ENCODE data around the gene ADD1. TPM values are rescaled to one million over a fixed set of nuclear protein-coding genes. Genes with fewer than 3 reads are reported as not detected.

ADD1 gene
- total RNA-seq, 1 experiment from 2014 or later = 163 TPM

- Histone ChIP-seq H3K27ac (ENCODE audit: insufficient read length, low read depth, low read length) (no peak overlapping the region), H2BK12ac (ENCODE audit: insufficient read length, low read depth, low read length) (no peak overlapping the region), H4K8ac (replicated peaks; ENCODE audit: insufficient read length, low read depth, low read length) (no peak overlapping the region), H4K91ac (ENCODE audit: insufficient read length, low read depth, low read length) (no peak overlapping the region), H3K14ac (ENCODE audit: insufficient read depth, low read length) (no peak overlapping the region), H3K4me2 (ENCODE audit: insufficient read depth, insufficient read length, low read length) (no peak overlapping the region), H3K4me1 (ENCODE audit: insufficient read depth, low read length) (no peaks in the 10 kb centered on the region; the same call in 1 of the 2 replicates), H3T11ph (ENCODE audit: low read length) (no peak overlapping the region), H3K9me3 (ENCODE audit: control insufficient read depth, low read depth, low read length) (no peaks in the 10 kb centered on the region), H2BK15ac (ENCODE audit: low read depth, low read length) (no peak overlapping the region), H2BK120ac (ENCODE audit: low read depth, low read length, poor library complexity, severe bottlenecking) (no peak overlapping the region), H3K27me3 (ENCODE audit: insufficient read depth, low read length) (no peaks in the 10 kb centered on the region), H3K18ac (ENCODE audit: insufficient read length, low read depth, low read length) (no peak overlapping the region), H2BK5ac (ENCODE audit: insufficient read length, low read length) (no peak overlapping the region), H3K23ac (ENCODE audit: insufficient read length, low read depth, low read length) (no peak overlapping the region), H3K79me2 (ENCODE audit: insufficient read depth, low read length) (peaks cover 17% of the 10 kb centered on the region; the same call in 1 of the 2 replicates), H2AFZ (ENCODE audit: low read length) (no peak overlapping the region), H4K5ac (ENCODE audit: insufficient read length, low read depth, low read length) (no peak overlapping the region), H2AK5ac (ENCODE audit: insufficient read length, low read length) (no peak overlapping the region), H3K23me2 (ENCODE audit: insufficient read length, low read depth, low read length, poor library complexity, severe bottlenecking) (no peaks in the 10 kb centered on the region), H3K9ac (ENCODE audit: extremely low read depth, insufficient read length, low read length) (no peak overlapping the region), H2BK20ac (ENCODE audit: low read depth, low read length, poor library complexity, severe bottlenecking) (no peak overlapping the region), H4K20me1 (ENCODE audit: control insufficient read depth, insufficient read depth, insufficient read length) (no peaks in the 10 kb centered on the region), H3K4ac (ENCODE audit: low read depth, low read length) (no peak overlapping the region), H3K79me1 (ENCODE audit: insufficient read depth, low read depth, low read length, poor library complexity, severe bottlenecking) (peaks cover 12% of the 10 kb centered on the region), H3K56ac (ENCODE audit: insufficient read length, low read depth, low read length) (no peak overlapping the region)
- Mint-ChIP-seq H3K27ac (no peak overlapping the region), H3K36me3 (ENCODE audit: insufficient read depth in 1 of 3, low read depth in 3 of 3) (peaks cover 7 to 21% (median 12%) of the 10 kb centered on the region in 3 experiments; a peak in 6 of 7 replicates), H3K9me3 (no peaks in the 10 kb centered on the region), H3K4me3 (no peak overlapping the region), H3K4me1 (peaks cover 14 to 33% of the 10 kb centered on the region in 2 experiments), H3K27me3 (ENCODE audit: low read depth) (no peaks in the 10 kb centered on the region)
- WGBS (ENCODE audit: extremely low coverage, insufficient read length, low lambda C conversion rate) = no CpG with 5 or more reads among the region's 1 CpG
- no peak for TF ChIP-seq CTCF (conservative IDR thresholded peaks at IDR 0.05)
- DNase-seq = no peak
These were observed 29.7 kb downstream of the ADD1 start for GRCh38 chr4:2873329-2873728.
